ENCODE measurements around the gene KIF15.
A peak's percentile ranks its signal among the peaks of the same experiment; 100 is the strongest.
"Not testable (repeated sequence)": the region's sequence is repeated elsewhere in the genome, so short reads cannot be mapped to it uniquely, and the experiment has no call there.

KIF15 gene

GRCh38 chr3:44842376-44842775 lies 80.8 kb downstream of the KIF15 start:
- H2BK120ac ChIP-seq (ENCODE audit: low read depth, low read length), result no peak overlapping the region
- H3K4me3 ChIP-seq (ENCODE audit: insufficient read depth in 1 of 2, low read depth in 1 of 2, low read length in 2 of 2), result no peak overlapping the region
- H2BK12ac ChIP-seq (ENCODE audit: low read length in 2 of 2), result no peak overlapping the region
- peaks cover 0 to 7% of the 10 kb centered on the region in 2 experiments for H3K36me3 ChIP-seq (ENCODE audit: control insufficient read depth in 1 of 2, insufficient read depth in 2 of 2, low read depth in 1 of 2, low read length in 2 of 2)
- H2AFZ ChIP-seq (ENCODE audit: low read depth, low read length), result no peak overlapping the region
- no peak overlapping the region for H2BK5ac ChIP-seq (ENCODE audit: low read depth, low read length, poor library complexity, severe bottlenecking)
- no peak overlapping the region for H3K14ac ChIP-seq (ENCODE audit: low read length in 2 of 2)
- 100% methylated on average over 1 of the region's 2 CpGs for WGBS
- no peaks in the 10 kb centered on the region for H3K4me1 ChIP-seq (ENCODE audit: control insufficient read depth, insufficient read depth, low read depth, low read length)
- H2AK5ac ChIP-seq (ENCODE audit: low read length, severe bottlenecking), result no peak overlapping the region
- H2BK15ac ChIP-seq (ENCODE audit: low read depth, poor library complexity, severe bottlenecking), result no peak overlapping the region
- no peak for DNase-seq
- H3K4ac ChIP-seq (ENCODE audit: low read depth in 1 of 2, low read length in 2 of 2), result no peak overlapping the region
- no peak overlapping the region for H3K4me2 ChIP-seq (ENCODE audit: low read length, poor library complexity, severe bottlenecking)
- H4K8ac ChIP-seq (ENCODE audit: low read length), result no peak overlapping the region
- no peaks in the 10 kb centered on the region for H3K27me3 ChIP-seq (ENCODE audit: control insufficient read depth in 1 of 2, insufficient read depth in 1 of 2, low read length in 2 of 2)
- no peaks in the 10 kb centered on the region for H3K9me3 ChIP-seq (ENCODE audit: control insufficient read depth, low read length)
- no peak overlapping the region for H3K23ac ChIP-seq (ENCODE audit: low read length in 2 of 2)
- peaks cover 1% of the 10 kb centered on the region for H3K79me1 ChIP-seq (replicated peaks; ENCODE audit: low read length, poor library complexity, severe bottlenecking)
- no peak overlapping the region for H3K27ac ChIP-seq (ENCODE audit: low read length, poor library complexity, severe bottlenecking)
- no peak overlapping the region for H3K18ac ChIP-seq (ENCODE audit: low read depth in 1 of 2, low read length in 2 of 2)
- no peak overlapping the region for H3K9ac ChIP-seq (ENCODE audit: low read length)
- no peak overlapping the region for H4K91ac ChIP-seq (ENCODE audit: low read length)

- no peak overlapping the region for H3K4me2 ChIP-seq (ENCODE audit: low read length, poor library complexity, severe bottlenecking)
- H2BK120ac ChIP-seq (ENCODE audit: low read depth, low read length), result no peak overlapping the region
- no peak overlapping the region for H2AFZ ChIP-seq (ENCODE audit: low read depth, low read length)
- H3K36me3 ChIP-seq (ENCODE audit: control insufficient read depth in 1 of 2, insufficient read depth in 2 of 2, low read depth in 1 of 2, low read length in 2 of 2), result no peaks in the 10 kb centered on the region
- peak; percentile 46 for DNase-seq
- H3K14ac ChIP-seq (ENCODE audit: low read length in 2 of 2), result no peak overlapping the region
- H3K79me1 ChIP-seq (replicated peaks; ENCODE audit: low read length, poor library complexity, severe bottlenecking), result peaks cover 2% of the 10 kb centered on the region
- no peak overlapping the region for H2AK5ac ChIP-seq (ENCODE audit: low read length, severe bottlenecking)
- no peak overlapping the region for H3K23ac ChIP-seq (ENCODE audit: low read length in 2 of 2)
- no peak overlapping the region for H3K18ac ChIP-seq (ENCODE audit: low read depth in 1 of 2, low read length in 2 of 2)
- H2BK12ac ChIP-seq (ENCODE audit: low read length in 2 of 2), result no peak overlapping the region
- H3K4me1 ChIP-seq (ENCODE audit: control insufficient read depth, insufficient read depth, low read depth, low read length), result no peaks in the 10 kb centered on the region
- WGBS, result 63% methylated on average over 6 of the region's 7 CpGs
- no peak overlapping the region for H4K91ac ChIP-seq (ENCODE audit: low read length)
- H2BK5ac ChIP-seq (ENCODE audit: low read depth, low read length, poor library complexity, severe bottlenecking), result no peak overlapping the region
- no peak overlapping the region for H3K4ac ChIP-seq (ENCODE audit: low read depth in 1 of 2, low read length in 2 of 2)
- H3K27ac ChIP-seq (ENCODE audit: low read length, poor library complexity, severe bottlenecking), result no peak overlapping the region
- no peaks in the 10 kb centered on the region for H3K27me3 ChIP-seq (ENCODE audit: control insufficient read depth in 1 of 2, insufficient read depth in 1 of 2, low read length in 2 of 2)
- H3K9me3 ChIP-seq (ENCODE audit: control insufficient read depth, low read length), result no peaks in the 10 kb centered on the region
- no peak overlapping the region for H2BK15ac ChIP-seq (ENCODE audit: low read depth, poor library complexity, severe bottlenecking)
- H3K4me3 ChIP-seq (ENCODE audit: insufficient read depth in 1 of 2, low read depth in 1 of 2, low read length in 2 of 2), result no peak overlapping the region
- no peak overlapping the region for H3K9ac ChIP-seq (ENCODE audit: low read length)
- H4K8ac ChIP-seq (ENCODE audit: low read length), result no peak overlapping the region
These were observed 84.2 kb downstream of the KIF15 start for GRCh38 chr3:44845528-44846520.

DNA sequence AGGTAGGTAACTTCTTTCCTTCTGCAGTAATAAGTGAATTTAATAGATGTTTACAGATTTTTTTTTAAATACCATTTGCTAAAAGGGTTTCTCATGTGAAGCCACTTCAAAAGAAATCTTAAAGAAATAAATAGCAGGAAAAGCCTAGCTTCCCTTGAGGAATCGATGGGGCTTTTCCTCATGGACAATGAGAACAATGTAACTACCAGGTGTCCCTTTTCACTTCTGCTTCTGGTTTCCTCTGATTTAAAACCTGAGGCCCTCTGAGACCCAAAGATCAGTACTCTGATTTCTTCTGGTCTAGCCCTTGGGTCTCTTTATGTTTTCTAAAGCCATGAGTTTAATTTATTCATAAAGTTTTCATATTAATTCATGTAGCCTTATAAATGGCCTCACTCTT lies 87.0 kb downstream of the KIF15 start:
- Histone ChIP-seq H2AFZ (ENCODE audit: low read depth, low read length) (no peak overlapping the region), H3K4me2 (ENCODE audit: low read length, poor library complexity, severe bottlenecking) (no peak overlapping the region), H2AK5ac (ENCODE audit: low read length, severe bottlenecking) (no peak overlapping the region), H3K4me3 (ENCODE audit: insufficient read depth in 1 of 2, low read depth in 1 of 2, low read length in 2 of 2) (no peak overlapping the region), H4K91ac (ENCODE audit: low read length) (no peak overlapping the region), H3K4ac (ENCODE audit: low read depth in 1 of 2, low read length in 2 of 2) (no peak overlapping the region), H3K23ac (ENCODE audit: low read length in 2 of 2) (no peak overlapping the region), H3K4me1 (ENCODE audit: control insufficient read depth, insufficient read depth, low read depth, low read length) (no peaks in the 10 kb centered on the region), H4K8ac (ENCODE audit: low read length) (no peak overlapping the region), H3K27me3 (ENCODE audit: control insufficient read depth in 1 of 2, insufficient read depth in 1 of 2, low read length in 2 of 2) (no peaks in the 10 kb centered on the region), H3K79me1 (replicated peaks; ENCODE audit: low read length, poor library complexity, severe bottlenecking) (peaks cover 2% of the 10 kb centered on the region), H2BK15ac (ENCODE audit: low read depth, poor library complexity, severe bottlenecking) (no peak overlapping the region), H3K9me3 (ENCODE audit: control insufficient read depth, low read length) (peaks cover 4% of the 10 kb centered on the region), H3K27ac (ENCODE audit: low read length, poor library complexity, severe bottlenecking) (no peak overlapping the region), H2BK12ac (ENCODE audit: low read length in 2 of 2) (no peak overlapping the region), H2BK5ac (ENCODE audit: low read depth, low read length, poor library complexity, severe bottlenecking) (no peak overlapping the region), H3K36me3 (ENCODE audit: control insufficient read depth in 1 of 2, insufficient read depth in 2 of 2, low read depth in 1 of 2, low read length in 2 of 2) (peaks cover 0 to 4% of the 10 kb centered on the region in 2 experiments), H3K18ac (ENCODE audit: low read depth in 1 of 2, low read length in 2 of 2) (no peak overlapping the region), H3K14ac (ENCODE audit: low read length in 2 of 2) (no peak overlapping the region), H2BK120ac (ENCODE audit: low read depth, low read length) (no peak overlapping the region), H3K9ac (ENCODE audit: low read length) (no peak overlapping the region)
- 100% methylated on average over 1 of the region's 1 CpG for WGBS
- DNase-seq, result no peak

- not testable (repeated sequence) for H3K79me1 ChIP-seq (replicated peaks; ENCODE audit: low read length, poor library complexity, severe bottlenecking); H3K27me3 ChIP-seq (ENCODE audit: control insufficient read depth in 1 of 2, insufficient read depth in 1 of 2, low read length in 2 of 2); H2BK120ac ChIP-seq (ENCODE audit: low read depth, low read length); H3K27ac ChIP-seq (ENCODE audit: low read length, poor library complexity, severe bottlenecking); H3K4me2 ChIP-seq (ENCODE audit: low read length, poor library complexity, severe bottlenecking); H2AFZ ChIP-seq (ENCODE audit: low read depth, low read length); H3K4me1 ChIP-seq (ENCODE audit: control insufficient read depth, insufficient read depth, low read depth, low read length); H2AK5ac ChIP-seq (ENCODE audit: low read length, severe bottlenecking); H4K8ac ChIP-seq (ENCODE audit: low read length); H3K18ac ChIP-seq (ENCODE audit: low read depth in 1 of 2, low read length in 2 of 2); H2BK15ac ChIP-seq (ENCODE audit: low read depth, poor library complexity, severe bottlenecking); H3K36me3 ChIP-seq (ENCODE audit: control insufficient read depth in 1 of 2, insufficient read depth in 2 of 2, low read depth in 1 of 2, low read length in 2 of 2); H3K4me3 ChIP-seq (ENCODE audit: insufficient read depth in 1 of 2, low read depth in 1 of 2, low read length in 2 of 2); H2BK5ac ChIP-seq (ENCODE audit: low read depth, low read length, poor library complexity, severe bottlenecking); H2BK12ac ChIP-seq (ENCODE audit: low read length in 2 of 2); H4K91ac ChIP-seq (ENCODE audit: low read length); H3K4ac ChIP-seq (ENCODE audit: low read depth in 1 of 2, low read length in 2 of 2); H3K14ac ChIP-seq (ENCODE audit: low read length in 2 of 2); H3K9me3 ChIP-seq (ENCODE audit: control insufficient read depth, low read length); H3K23ac ChIP-seq (ENCODE audit: low read length in 2 of 2); DNase-seq; H3K9ac ChIP-seq (ENCODE audit: low read length)
- WGBS, result over 99% methylated on average over 6 of the region's 6 CpGs
These were observed 95.1 kb downstream of the KIF15 start for GRCh38 chr3:44856663-44857062.

All from mesenchymal stem cell (in vitro differentiated cells and primary cell).